ENCODE measurements around the gene LAPTM5.
A peak's percentile ranks its signal among the peaks of the same experiment; 100 is the strongest.

Gene LAPTM5

DNA sequence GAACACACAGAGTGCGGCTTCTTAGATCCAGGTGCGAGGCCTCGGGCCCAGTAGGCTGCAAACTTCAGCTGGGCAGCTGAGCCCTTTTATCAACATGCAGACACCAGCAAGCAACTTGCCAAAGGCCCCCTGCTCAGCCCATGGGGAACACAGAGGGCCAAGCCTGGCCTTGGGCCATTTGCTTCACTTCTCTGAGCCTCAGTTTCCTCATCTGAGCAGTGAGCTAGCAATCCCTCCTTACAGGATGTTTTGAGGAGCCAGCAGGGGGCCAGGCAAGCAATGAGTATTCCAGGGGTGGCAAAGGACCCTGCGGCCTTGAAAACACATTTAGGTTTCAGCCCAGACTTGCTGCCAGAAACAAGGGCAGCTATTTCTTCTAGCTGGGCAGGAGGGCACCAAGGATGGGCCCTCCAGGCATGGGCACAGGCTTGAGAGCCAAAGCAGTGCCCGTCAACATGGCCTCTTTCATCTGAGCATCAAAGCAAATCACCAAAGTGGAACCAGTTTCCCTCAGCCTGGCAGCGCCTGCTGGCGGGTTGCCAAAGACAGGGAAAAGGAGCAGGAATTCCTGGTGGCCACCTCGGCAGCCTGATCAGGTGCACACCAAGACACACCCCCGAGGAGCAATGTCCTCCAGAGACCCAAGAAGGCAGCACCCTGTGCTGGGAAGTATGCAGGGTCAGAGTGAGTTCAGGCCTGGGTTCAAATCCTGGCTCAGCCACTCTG, 35.6 kb downstream of the LAPTM5 start:
- DNase-seq (ENCODE audit: low spot score in 2 of 2), result no peak
- no peaks in the 10 kb centered on the region for H3K9me3 Mint-ChIP-seq
- no peak overlapping the region for H3K4me3 Mint-ChIP-seq
- H3K27me3 Mint-ChIP-seq, result no peaks in the 10 kb centered on the region
- H3K27ac Mint-ChIP-seq (ENCODE audit: low read depth), result no peak overlapping the region
- peaks cover 21% of the 10 kb centered on the region for H3K4me1 Mint-ChIP-seq
- H3K36me3 Mint-ChIP-seq (ENCODE audit: insufficient read depth), result peaks cover 18% of the 10 kb centered on the region
- ATAC-seq (replicated peaks; ENCODE audit: extremely low read depth, poor library complexity, severe bottlenecking), result no peak

GRCh38 chr1:30721341-30721793, 36.2 kb downstream of the LAPTM5 start:
- peaks cover 18% of the 10 kb centered on the region for H3K36me3 Mint-ChIP-seq (ENCODE audit: insufficient read depth)
- H3K9me3 Mint-ChIP-seq, result no peaks in the 10 kb centered on the region
- H3K4me3 Mint-ChIP-seq, result no peak overlapping the region
- H3K27ac Mint-ChIP-seq (ENCODE audit: low read depth), result no peak overlapping the region
- ATAC-seq (replicated peaks; ENCODE audit: extremely low read depth, poor library complexity, severe bottlenecking), result no peak
- H3K27me3 Mint-ChIP-seq, result no peaks in the 10 kb centered on the region
- DNase-seq (ENCODE audit: low spot score in 2 of 2), result no peak
- H3K4me1 Mint-ChIP-seq, result peaks cover 23% of the 10 kb centered on the region

DNA sequence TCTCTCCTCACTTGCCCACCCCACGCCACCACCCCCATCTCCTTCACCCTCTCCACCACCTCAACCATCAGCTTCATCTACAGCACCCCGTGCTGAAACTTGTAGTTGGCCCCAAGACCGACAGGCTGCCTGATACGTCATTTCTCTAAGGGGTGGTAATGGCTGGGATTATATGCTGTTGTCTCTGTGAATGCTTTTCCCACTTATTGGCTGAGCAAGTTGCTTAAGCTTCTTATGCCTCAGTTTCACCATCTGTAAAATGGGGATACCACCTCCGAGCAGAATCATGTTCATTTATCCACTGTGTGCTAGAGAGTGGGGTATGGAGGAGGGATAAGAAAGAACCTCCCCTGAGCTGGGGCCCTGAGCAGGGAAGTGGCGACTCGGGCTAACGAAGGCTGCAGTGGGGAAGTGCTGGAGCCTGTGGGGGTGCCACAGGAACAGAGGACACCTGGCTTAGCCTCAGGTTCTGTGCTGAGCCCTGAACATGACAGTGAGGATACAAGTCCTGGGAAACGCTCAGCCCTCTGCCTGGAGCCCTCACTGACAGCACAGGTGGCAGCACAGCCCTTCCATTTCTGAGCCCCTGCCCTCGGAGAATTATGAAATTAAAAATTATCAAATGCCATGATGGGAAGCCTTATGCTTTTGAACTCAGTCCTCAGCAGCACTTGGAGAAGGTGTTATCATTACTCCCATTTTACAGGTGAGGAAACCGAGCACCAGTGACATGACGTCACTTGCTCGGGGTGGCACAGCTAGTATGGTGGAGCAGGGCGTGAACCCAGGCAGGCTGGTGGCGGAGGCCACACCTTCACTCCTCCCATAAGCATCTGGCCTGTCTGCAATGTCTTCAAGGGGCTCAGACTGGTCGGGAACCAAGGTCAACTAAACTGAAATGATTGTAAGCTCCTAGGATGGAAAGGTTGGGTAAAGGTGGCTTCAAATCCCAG, 37.0 kb downstream of the LAPTM5 start:
- Mint-ChIP-seq H3K27ac (ENCODE audit: low read depth) (no peak overlapping the region), H3K27me3 (no peaks in the 10 kb centered on the region), H3K36me3 (ENCODE audit: insufficient read depth) (peaks cover 18% of the 10 kb centered on the region), H3K9me3 (no peaks in the 10 kb centered on the region), H3K4me3 (no peak overlapping the region), H3K4me1 (peaks cover 23% of the 10 kb centered on the region)
- DNase-seq (ENCODE audit: low spot score in 2 of 2) (no peak), ATAC-seq (replicated peaks; ENCODE audit: extremely low read depth, poor library complexity, severe bottlenecking) (no peak)

- Mint-ChIP-seq H3K27me3 (no peaks in the 10 kb centered on the region), H3K9me3 (no peaks in the 10 kb centered on the region), H3K36me3 (ENCODE audit: insufficient read depth) (peaks cover 18% of the 10 kb centered on the region), H3K4me1 (peaks cover 23% of the 10 kb centered on the region), H3K27ac (ENCODE audit: low read depth) (peak overlapping the region; percentile 95), H3K4me3 (peak overlapping the region; percentile 89)
- DNase-seq (ENCODE audit: low spot score in 2 of 2) (no peak), ATAC-seq (replicated peaks; ENCODE audit: extremely low read depth, poor library complexity, severe bottlenecking) (no peak)
These were observed 37.9 kb downstream of the LAPTM5 start for GRCh38 chr1:30719406-30720270.

GRCh38 chr1:30718636-30719405, 38.8 kb downstream of the LAPTM5 start:
- DNase-seq (ENCODE audit: low spot score in 2 of 2) (peak; percentile 83 to 95), ATAC-seq (replicated peaks; ENCODE audit: extremely low read depth, poor library complexity, severe bottlenecking) (peak; percentile 79)
- Mint-ChIP-seq H3K36me3 (ENCODE audit: insufficient read depth) (peaks cover 18% of the 10 kb centered on the region), H3K27me3 (no peaks in the 10 kb centered on the region), H3K4me1 (peaks cover 18% of the 10 kb centered on the region), H3K27ac (ENCODE audit: low read depth) (peak overlapping the region; percentile 95), H3K4me3 (peak overlapping the region; percentile 89), H3K9me3 (no peaks in the 10 kb centered on the region)

- peak overlapping the region; percentile 95 for H3K27ac Mint-ChIP-seq (ENCODE audit: low read depth)
- peaks cover 5% of the 10 kb centered on the region for H3K27me3 Mint-ChIP-seq
- peak overlapping the region; percentile 89 for H3K4me3 Mint-ChIP-seq
- H3K9me3 Mint-ChIP-seq, result no peaks in the 10 kb centered on the region
- peaks cover 18% of the 10 kb centered on the region for H3K36me3 Mint-ChIP-seq (ENCODE audit: insufficient read depth)
- DNase-seq (ENCODE audit: low spot score in 2 of 2) (peak; percentile 95 to 99), ATAC-seq (replicated peaks; ENCODE audit: extremely low read depth, poor library complexity, severe bottlenecking) (peak; percentile 90)
- peaks cover 16% of the 10 kb centered on the region for H3K4me1 Mint-ChIP-seq
These were observed 39.4 kb downstream of the LAPTM5 start for GRCh38 chr1:30718091-30718635.

GRCh38 chr1:30716646-30717045, 40.9 kb downstream of the LAPTM5 start:
- Mint-ChIP-seq H3K4me1 (peaks cover 16% of the 10 kb centered on the region), H3K4me3 (no peak overlapping the region), H3K27ac (ENCODE audit: low read depth) (no peak overlapping the region), H3K9me3 (no peaks in the 10 kb centered on the region), H3K27me3 (peaks cover 20% of the 10 kb centered on the region), H3K36me3 (ENCODE audit: insufficient read depth) (peaks cover 15% of the 10 kb centered on the region)
- no peak for ATAC-seq (replicated peaks; ENCODE audit: extremely low read depth, poor library complexity, severe bottlenecking)
- DNase-seq (ENCODE audit: low spot score in 2 of 2), result no peak

DNA sequence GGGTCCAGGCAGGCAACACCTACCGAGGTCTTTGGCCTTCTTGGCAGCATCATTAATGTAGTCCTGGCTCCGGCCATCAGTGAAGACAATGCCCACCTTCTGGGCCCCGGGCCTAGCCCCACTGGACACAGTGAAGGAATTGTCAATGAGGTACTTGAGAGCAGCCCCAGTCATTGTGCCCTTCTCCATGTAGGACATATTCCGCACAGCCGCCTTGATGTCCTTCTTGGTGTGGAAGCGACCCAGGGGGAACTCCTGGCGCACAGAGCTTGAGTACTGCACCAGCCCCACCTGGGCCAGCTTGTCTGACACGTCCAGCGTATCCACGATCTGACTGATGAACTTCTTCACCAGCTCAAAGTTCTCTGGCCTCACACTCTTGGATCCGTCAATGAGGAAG, 41.7 kb downstream of the LAPTM5 start:
- no peak overlapping the region for H3K27ac Mint-ChIP-seq (ENCODE audit: low read depth)
- no peak for DNase-seq (ENCODE audit: low spot score in 2 of 2)
- peaks cover 16% of the 10 kb centered on the region for H3K4me1 Mint-ChIP-seq
- H3K9me3 Mint-ChIP-seq, result no peaks in the 10 kb centered on the region
- peaks cover 12% of the 10 kb centered on the region for H3K36me3 Mint-ChIP-seq (ENCODE audit: insufficient read depth)
- H3K4me3 Mint-ChIP-seq, result no peak overlapping the region
- no peak for ATAC-seq (replicated peaks; ENCODE audit: extremely low read depth, poor library complexity, severe bottlenecking)
- peaks cover 28% of the 10 kb centered on the region for H3K27me3 Mint-ChIP-seq

GRCh38 chr1:30715216-30715615, 42.4 kb downstream of the LAPTM5 start:
- H3K4me3 Mint-ChIP-seq, result no peak overlapping the region
- no peaks in the 10 kb centered on the region for H3K9me3 Mint-ChIP-seq

DNA sequence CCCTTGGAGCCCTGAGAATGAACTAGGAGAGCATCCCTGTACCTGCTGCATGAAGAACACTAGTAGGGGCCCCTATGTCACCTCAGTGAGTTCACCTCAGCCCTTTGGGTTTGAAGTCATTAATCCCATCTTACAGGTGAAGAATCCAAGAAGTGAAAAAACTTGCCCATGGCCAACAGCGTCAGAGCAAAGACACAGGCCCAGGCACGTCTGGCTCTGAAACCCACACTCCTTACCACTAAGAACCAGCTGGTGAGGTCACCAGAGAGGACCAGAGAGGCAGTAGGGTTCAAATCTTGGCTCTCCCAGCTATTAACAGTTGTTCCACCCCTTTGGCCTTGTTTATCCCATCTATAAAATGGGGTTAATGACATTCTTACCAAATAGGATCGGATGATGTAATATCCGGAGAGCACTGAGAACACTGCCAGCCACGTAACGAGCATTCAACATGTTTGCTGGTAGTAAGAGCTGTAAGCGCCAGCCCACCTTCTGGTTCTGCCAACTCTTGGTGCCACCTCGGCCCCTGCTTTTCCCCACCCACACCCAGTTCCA, 43.0 kb downstream of the LAPTM5 start:
- Mint-ChIP-seq H3K36me3 (ENCODE audit: insufficient read depth) (peaks cover 12% of the 10 kb centered on the region), H3K4me3 (no peak overlapping the region), H3K4me1 (peaks cover 13% of the 10 kb centered on the region), H3K9me3 (no peaks in the 10 kb centered on the region), H3K27me3 (peaks cover 39% of the 10 kb centered on the region), H3K27ac (ENCODE audit: low read depth) (no peak overlapping the region)
- DNase-seq (ENCODE audit: low spot score in 2 of 2) (no peak), ATAC-seq (replicated peaks; ENCODE audit: extremely low read depth, poor library complexity, severe bottlenecking) (no peak)

More at GRCh38 chr1:30715216-30715615, 42.4 kb downstream of the LAPTM5 start:
- Mint-ChIP-seq H3K27me3 (peaks cover 33% of the 10 kb centered on the region), H3K36me3 (ENCODE audit: insufficient read depth) (peaks cover 12% of the 10 kb centered on the region), H3K4me1 (peaks cover 16% of the 10 kb centered on the region), H3K27ac (ENCODE audit: low read depth) (no peak overlapping the region)
- ATAC-seq (replicated peaks; ENCODE audit: extremely low read depth, poor library complexity, severe bottlenecking) (no peak), DNase-seq (ENCODE audit: low spot score in 2 of 2) (no peak)

DNA sequence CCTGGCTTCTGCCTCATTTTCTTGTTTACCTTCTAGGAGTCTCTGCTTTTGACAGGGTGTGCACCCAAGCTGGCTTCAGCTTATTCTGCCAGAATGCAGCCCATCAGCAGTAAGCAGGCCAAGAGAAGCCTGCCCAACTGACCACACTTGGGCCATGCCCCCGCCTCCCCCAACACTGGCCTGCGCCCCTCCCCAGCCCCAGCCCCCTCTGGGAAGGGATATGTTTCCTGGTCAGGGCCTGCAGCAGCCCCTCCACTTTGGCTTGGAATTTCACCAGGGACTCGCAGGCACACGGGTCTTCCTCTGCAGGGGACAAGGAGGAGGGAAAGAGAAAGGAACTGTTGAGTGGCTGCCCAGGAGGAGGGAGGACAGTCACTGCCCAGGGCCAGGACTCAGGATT, 43.5 kb downstream of the LAPTM5 start:
- H3K4me3 Mint-ChIP-seq, result no peak overlapping the region
- no peaks in the 10 kb centered on the region for H3K9me3 Mint-ChIP-seq
- DNase-seq (ENCODE audit: low spot score in 2 of 2) (no peak), ATAC-seq (replicated peaks; ENCODE audit: extremely low read depth, poor library complexity, severe bottlenecking) (no peak)
- H3K27me3 Mint-ChIP-seq, result peaks cover 45% of the 10 kb centered on the region
- peaks cover 10% of the 10 kb centered on the region for H3K4me1 Mint-ChIP-seq
- H3K27ac Mint-ChIP-seq (ENCODE audit: low read depth), result no peak overlapping the region
- peaks cover 12% of the 10 kb centered on the region for H3K36me3 Mint-ChIP-seq (ENCODE audit: insufficient read depth)
